K562 (cell line): ENCODE data around the gene TIMM9. TPM values are rescaled to one million over a fixed set of nuclear protein-coding genes. Genes with fewer than 3 reads are reported as not detected.

Experiments used
- ATAC-seq: fragments of 200-7000 bp; cut with Tn5 transposase; 3 replicates; pipeline ENCODE4 v1.9.1; 2020; ENCODE audit warnings: moderate library complexity
- BruUV-seq: library from RNA; stranded (reverse); fragments of 400-500 nt; replicated peaks from 2 replicates; lab custom pipeline; 2021; lab: Mats Ljungman, UMichigan
- CTCF ChIA-PET: fragments of 300-600 bp; formaldehyde crosslinking; extraction: SDS; loops from one replicate; lab custom pipeline; 2021; ENCODE audit warnings: low intra/inter-chr PET ratio; lab: Yijun Ruan, JAX
- POLR2A ChIA-PET: fragments of 300-600, 350-650 bp; sonication (Branson Sonifier 250); formaldehyde crosslinking; extraction: SDS; loops from one replicate; lab custom pipeline; 2021; ENCODE audit warnings: antibody characterized with exemption, inconsistent platforms; lab: Yijun Ruan, JAX
- DNase-seq, 4 experiments: peaks; one replicate each; pipeline versions ENCODE4 v3.0.0 to v3.0.0-alpha.2; 2011 to 2018; ENCODE audit warnings: low spot score in 3 of 4, mixed read lengths in 3 of 4; ENCODE audit errors: extremely low read depth in 1 of 4
- FAIRE-seq: peaks from 2 replicates; lab custom pipeline; 2011; peaks lifted over from hg19 to GRCh38; lab: Jason Lieb, UNC
- H2AFZ ChIP-seq: 2 replicates; pipeline ENCODE4 v1.6.0; 2011; ENCODE audit warnings: low read depth, low read length, control low read depth, inconsistent platforms
- H3K27ac ChIP-seq: fragments of 200-600 bp; 3 replicates; pipeline ENCODE4 v1.8.0; 2011; ENCODE audit warnings: low read depth, mild to moderate bottlenecking, control low read depth, inconsistent platforms, low read length, moderate library complexity, mixed read lengths; ENCODE audit errors: extremely low read depth
- H3K27me3 ChIP-seq, 2 experiments: fragments of 300-600 bp in 1 of 2; 2 replicates in 1 of 2; 3 replicates in 1 of 2; pipeline versions ENCODE4 v1.6.0 to v1.8.0; 2011; ENCODE audit warnings: inconsistent platforms in 2 of 2, low read length in 2 of 2, mild to moderate bottlenecking in 1 of 2, mixed read lengths in 1 of 2, moderate library complexity in 1 of 2; ENCODE audit not compliant: control insufficient read depth in 2 of 2, insufficient read depth in 2 of 2
- H3K36me3 ChIP-seq: fragments of 300-600 bp; 3 replicates; pipeline ENCODE4 v1.8.0; 2011; ENCODE audit warnings: mild to moderate bottlenecking, low read length, inconsistent platforms; ENCODE audit not compliant: control insufficient read depth, insufficient read depth
- H3K4me1 ChIP-seq, 2 experiments: fragments of 200-600 bp in 1 of 2; replicated peaks in 1 of 2; 2 replicates in 1 of 2; 3 replicates in 1 of 2; pipeline versions ENCODE4 v1.5.1 to v1.8.0; 2011; ENCODE audit warnings: inconsistent platforms in 2 of 2, low read length in 2 of 2, mild to moderate bottlenecking in 1 of 2, mixed read lengths in 1 of 2, moderate library complexity in 1 of 2; ENCODE audit not compliant: control insufficient read depth in 2 of 2, insufficient read depth in 2 of 2
- H3K4me2 ChIP-seq: 2 replicates; pipeline ENCODE4 v1.6.1; 2011; ENCODE audit warnings: low read length, control low read depth, inconsistent platforms, mixed read lengths; ENCODE audit not compliant: insufficient read depth
- H3K4me3 ChIP-seq: fragments of 200-600 bp; sonication (generic), shearing (Covaris generic); 2 replicates; pipeline ENCODE4 v1.5.1; 2016; ENCODE audit warnings: control low read depth, inconsistent platforms
- H3K79me2 ChIP-seq: fragments of 200-600 bp; 3 replicates; pipeline ENCODE4 v1.8.0; 2011; ENCODE audit warnings: low read length, inconsistent platforms; ENCODE audit not compliant: control insufficient read depth, insufficient read depth
- H3K9ac ChIP-seq, 2 experiments: 2 replicates each; pipeline versions ENCODE4 v1.6.0 to v1.6.1; 2011; ENCODE audit warnings: low read depth in 2 of 2, low read length in 2 of 2, control low read depth in 1 of 2, inconsistent platforms in 1 of 2, mild to moderate bottlenecking in 1 of 2, mixed read lengths in 1 of 2; ENCODE audit not compliant: insufficient read depth in 1 of 2
- H3K9me1 ChIP-seq: one replicate; pipeline ENCODE4 v1.6.0; 2011; ENCODE audit warnings: inconsistent platforms, mild to moderate bottlenecking, low read length, moderate library complexity; ENCODE audit not compliant: control insufficient read depth, insufficient read depth
- H3K9me3 ChIP-seq: replicated peaks from 2 replicates; pipeline ENCODE4 v1.5.1; 2011; ENCODE audit warnings: low read depth, low read length, inconsistent platforms; ENCODE audit not compliant: control insufficient read depth, insufficient read depth
- H4K20me1 ChIP-seq: replicated peaks from 2 replicates; pipeline ENCODE4 v1.6.1; 2011; ENCODE audit warnings: low read length, inconsistent platforms, mixed read lengths; ENCODE audit not compliant: control insufficient read depth, insufficient read depth
- DDX20 ChIP-seq: fragments of 450-650 bp; IDR thresholded peaks from 2 replicates; pipeline ENCODE4 v1.6.1; 2016; ENCODE audit warnings: missing genetic modification characterization, low read depth, mild to moderate bottlenecking, missing compliant biosample characterization, moderate library complexity
- DNMT1 ChIP-seq: fragments of 450-650 bp; IDR thresholded peaks from 2 replicates; pipeline ENCODE4 v1.6.1; 2016; ENCODE audit warnings: antibody characterized with exemption, mild to moderate bottlenecking
- EZH2 ChIP-seq: IDR thresholded peaks from 2 replicates; pipeline ENCODE4 v1.6.1; 2012; ENCODE audit warnings: low read depth, mild to moderate bottlenecking, inconsistent platforms, low read length, borderline replicate concordance
- FOXK2 ChIP-seq, 2 experiments: fragments of 450-650 bp; IDR thresholded peaks in 1 of 2; conservative IDR thresholded peaks in 1 of 2; 2 replicates each; pipeline ENCODE4 v1.6.1; 2016; ENCODE audit warnings: low read depth in 2 of 2, mild to moderate bottlenecking in 1 of 2
- FOXP1 ChIP-seq: sonication (generic); formaldehyde crosslinking; IDR thresholded peaks from 2 replicates; pipeline ENCODE4 v1.8.0; 2022; ENCODE audit warnings: mild to moderate bottlenecking, missing genetic modification reagents
- GABPB1 ChIP-seq: sonication (generic); formaldehyde crosslinking; IDR thresholded peaks from 2 replicates; pipeline ENCODE4 v1.8.0; 2022; ENCODE audit warnings: mild to moderate bottlenecking, missing genetic modification reagents
- MCM7 ChIP-seq, 2 experiments: fragments of 450-650 bp; IDR thresholded peaks; 2 replicates each; pipeline ENCODE4 v1.6.1; 2016 to 2018
- PHF20 ChIP-seq: fragments of 450-650 bp; IDR thresholded peaks from 2 replicates; pipeline ENCODE4 v1.6.1; 2018; ENCODE audit not compliant: partially characterized antibody
- PPARD ChIP-seq: fragments of 250-450 bp; sonication (Bioruptor Pico); IDR thresholded peaks from 2 replicates; pipeline ENCODE4 v1.8.0; 2022; ENCODE audit warnings: inconsistent platforms, mild to moderate bottlenecking, moderate library complexity
- SMC3 ChIP-seq: conservative IDR thresholded peaks from 2 replicates; pipeline ENCODE4 v1.6.1; 2011; ENCODE audit warnings: low read depth, low read length, improper control_type of control experiment; ENCODE audit not compliant: insufficient read depth
- TOE1 ChIP-seq, 2 experiments: fragments of 450-650 bp in 1 of 2; sonication (generic) in 1 of 2; formaldehyde crosslinking in 1 of 2; IDR thresholded peaks; 2 replicates each; pipeline versions ENCODE4 v1.7.1 to v1.8.0; 2016 to 2022; ENCODE audit warnings: borderline replicate concordance in 2 of 2, mild to moderate bottlenecking in 2 of 2, antibody characterized with exemption in 1 of 2, inconsistent platforms in 1 of 2, low read depth in 1 of 2, missing genetic modification reagents in 1 of 2, moderate library complexity in 1 of 2
- XRCC3 ChIP-seq: fragments of 450-650 bp; IDR thresholded peaks from 2 replicates; pipeline ENCODE4 v1.6.1; 2017; ENCODE audit warnings: mild to moderate bottlenecking, moderate library complexity
- WGBS: fragments of 100-300 bp; shearing (Covaris generic); methylation state at CpG from one replicate; pipeline ENCODE4 v1.1.6; 2016; ENCODE audit warnings: low coverage, mixed read lengths; ENCODE audit not compliant: insufficient coverage; ENCODE audit errors: missing lambda C conversion rate; 5-methylcytosine and 5-hydroxymethylcytosine counted together
- in situ Hi-C: fragments of 300-500 bp; cut with MboI; formaldehyde crosslinking; loops from 4 replicates; pipeline ENCODE4 v1.15.0; 2018; ENCODE audit warnings: inconsistent platforms, mixed read lengths
- intact Hi-C: fragments of 100-400 bp; cut with micrococcal nuclease; formaldehyde crosslinking; loops from 2 replicates; pipeline ENCODE4 v1.14.2; 2022
- polyA plus RNA-seq, 8 experiments: library from polyadenylated mRNA; depleted of rRNA in 4 of 8; stranded (reverse) in 5 of 8; unstranded in 3 of 8; fragments of >200 nt; fragmentation: Nextera tagmentation in 2 of 8; fragmentation: Illumina TruSeq in 1 of 8; extraction: Ambion mirVana in 2 of 8; extraction: Trizol in 1 of 8; gene quantifications; 2 replicates each; pipeline versions ENCODE4 v1.2.1 to v1.2.3, GENCODE V29; 2011 to 2014; ENCODE audit warnings: inconsistent platforms in 1 of 8, missing spikeins in 1 of 8
- total RNA-seq, 7 experiments: library from RNA; depleted of rRNA in 6 of 7; stranded (reverse); fragments of >200 nt in 6 of 7; fragmentation: Illumina TruSeq in 2 of 7; extraction: Trizol in 2 of 7; gene quantifications; 2 replicates each; pipeline versions ENCODE4 v1.2.1 to v1.2.3, GENCODE V29; 2011 to 2021; ENCODE audit warnings: low replicate concordance in 1 of 7
- TF ChIP-seq, protein P1 (sequence below): fragments of 450-650 bp; formaldehyde crosslinking; IDR thresholded peaks from 2 replicates; pipeline ENCODE4 v1.4.0; 2022; ENCODE audit warnings: mild to moderate bottlenecking, moderate library complexity

The TIMM9 gene
- total and polyA plus RNA-seq, 9 of the 15 experiments (the other 6 are each of a cell fraction or from before 2014, with no cell fraction given): 28.0 to 101 (median 54.3) TPM

GRCh38 chr14:58444627-58445026, 17.3 kb upstream of the TIMM9 start:
- no peaks in the 10 kb centered on the region for H3K9me1 ChIP-seq
- intact Hi-C loops (no loop called here), in situ Hi-C loops (no loop called here)
- no peaks in the 10 kb centered on the region for H3K27me3 ChIP-seq
- H2AFZ ChIP-seq: no peak overlapping the region
- H3K4me1 ChIP-seq: no peaks in the 10 kb centered on the region
- no peak for FAIRE-seq
- H3K27ac ChIP-seq: no peak overlapping the region
- no peak overlapping the region for H3K9ac ChIP-seq
- no peak for ATAC-seq
- CTCF ChIA-PET: no interaction called here
- POLR2A ChIA-PET: interaction anchor here (2.6 kb wide), 1 partner anchor 17 kb away, joined by 6 read pairs; the partner anchor contains the start of genes KIAA0586 and TIMM9
- no peak for DNase-seq
- 96% methylated on average over 4 of the region's 5 CpGs for WGBS
- no peak overlapping the region for H3K4me2 ChIP-seq
- H3K9me3 ChIP-seq: no peaks in the 10 kb centered on the region
- no peaks in the 10 kb centered on the region for H4K20me1 ChIP-seq
- H3K36me3 ChIP-seq: peaks cover 38% of the 10 kb centered on the region
- TF ChIP-seq TOE1 (IDR thresholded peaks at IDR 0.05; ENCODE audit: borderline replicate concordance) (no peak), TOE1 (CRISPR knock-in tag; IDR thresholded peaks at IDR 0.05; ENCODE audit: borderline replicate concordance, low read depth) (no peak), DNMT1 (no peak), PHF20 (no peak), EZH2 (no peak), SMC3 (no peak), FOXP1 (CRISPR knock-in tag) (no peak), GABPB1 (CRISPR knock-in tag) (no peak), MCM7 (IDR thresholded peaks at IDR 0.05) (no peak), DDX20 (no peak), FOXK2 (conservative IDR thresholded peaks at IDR 0.05 in 1 of 2, IDR thresholded peaks at IDR 0.05 in 1 of 2; ENCODE audit: low read depth in 2 of 2) (no peak), PPARD (CRISPR knock-in tag) (no peak), XRCC3 (no peak)
- TF ChIP-seq, protein P1, sequence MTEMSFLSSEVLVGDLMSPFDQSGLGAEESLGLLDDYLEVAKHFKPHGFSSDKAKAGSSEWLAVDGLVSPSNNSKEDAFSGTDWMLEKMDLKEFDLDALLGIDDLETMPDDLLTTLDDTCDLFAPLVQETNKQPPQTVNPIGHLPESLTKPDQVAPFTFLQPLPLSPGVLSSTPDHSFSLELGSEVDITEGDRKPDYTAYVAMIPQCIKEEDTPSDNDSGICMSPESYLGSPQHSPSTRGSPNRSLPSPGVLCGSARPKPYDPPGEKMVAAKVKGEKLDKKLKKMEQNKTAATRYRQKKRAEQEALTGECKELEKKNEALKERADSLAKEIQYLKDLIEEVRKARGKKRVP (CRISPR knock-in tag): no peak
- BruUV-seq: no TSS peak
- no peaks in the 10 kb centered on the region for H3K79me2 ChIP-seq
- H3K4me3 ChIP-seq: no peak overlapping the region
